ENCODE measurements around the gene MED12L.
A peak's percentile ranks its signal among the peaks of the same experiment; 100 is the strongest.
"Not testable (repeated sequence)": the region's sequence is repeated elsewhere in the genome, so short reads cannot be mapped to it uniquely, and the experiment has no call there.

The MED12L gene

GRCh38 chr3:151166161-151166560, 80.7 kb downstream of the MED12L start:
- Histone ChIP-seq H3K27ac (no peak overlapping the region), H3K4me3 (no peak overlapping the region), H3K36me3 (ENCODE audit: insufficient read depth, low read length) (no peaks in the 10 kb centered on the region), H3K9ac (ENCODE audit: insufficient read length) (no peak overlapping the region), H3K9me3 (ENCODE audit: low read depth, low read length) (no peaks in the 10 kb centered on the region)
- TF ChIP-seq EZH2 (IDR thresholded peaks at IDR 0.05): no peak
- TF ChIP-seq FOXP2 (optimal IDR thresholded peaks at IDR 0.05; ENCODE audit: control extremely low read depth, extremely low read length, insufficient read depth): no peak
- TF ChIP-seq POLR2AphosphoS5 (IDR thresholded peaks at IDR 0.05; ENCODE audit: borderline replicate concordance, low read depth, low read length): no peak
- no peak for DNase-seq (ENCODE audit: low read depth, low spot score)

GRCh38 chr3:151168269-151169094, 83.0 kb downstream of the MED12L start:
- Histone ChIP-seq H3K9me3 (ENCODE audit: low read depth, low read length) (no peaks in the 10 kb centered on the region), H3K4me3 (no peak overlapping the region), H3K27ac (no peak overlapping the region), H3K36me3 (ENCODE audit: insufficient read depth, low read length) (no peaks in the 10 kb centered on the region), H3K9ac (ENCODE audit: insufficient read length) (no peak overlapping the region)
- no peak for TF ChIP-seq POLR2AphosphoS5 (IDR thresholded peaks at IDR 0.05; ENCODE audit: borderline replicate concordance, low read depth, low read length)
- TF ChIP-seq FOXP2 (optimal IDR thresholded peaks at IDR 0.05; ENCODE audit: control extremely low read depth, extremely low read length, insufficient read depth): no peak
- no peak for TF ChIP-seq EZH2 (IDR thresholded peaks at IDR 0.05)
- peak; percentile 37 for DNase-seq (ENCODE audit: low read depth, low spot score)

GRCh38 chr3:151169262-151169947, 83.9 kb downstream of the MED12L start:
- H3K9ac ChIP-seq (ENCODE audit: insufficient read length): no peak overlapping the region
- H3K36me3 ChIP-seq (ENCODE audit: insufficient read depth, low read length): no peaks in the 10 kb centered on the region
- H3K27ac ChIP-seq: no peak overlapping the region
- no peak for DNase-seq (ENCODE audit: low read depth, low spot score)
- no peak for TF ChIP-seq POLR2AphosphoS5 (IDR thresholded peaks at IDR 0.05; ENCODE audit: borderline replicate concordance, low read depth, low read length)
- H3K4me3 ChIP-seq: no peak overlapping the region
- no peaks in the 10 kb centered on the region for H3K9me3 ChIP-seq (ENCODE audit: low read depth, low read length)

GRCh38 chr3:151169948-151170679, 84.7 kb downstream of the MED12L start:
- H3K9ac ChIP-seq (ENCODE audit: insufficient read length); H3K4me3 ChIP-seq; H3K36me3 ChIP-seq (ENCODE audit: insufficient read depth, low read length); H3K27ac ChIP-seq; H3K9me3 ChIP-seq (ENCODE audit: low read depth, low read length); DNase-seq (ENCODE audit: low read depth, low spot score): not testable (repeated sequence)

GRCh38 chr3:151171145-151171757, 85.8 kb downstream of the MED12L start:
- Histone ChIP-seq H3K9ac (ENCODE audit: insufficient read length) (no peak overlapping the region), H3K27ac (no peak overlapping the region), H3K36me3 (ENCODE audit: insufficient read depth, low read length) (no peaks in the 10 kb centered on the region), H3K4me3 (no peak overlapping the region), H3K9me3 (ENCODE audit: low read depth, low read length) (no peaks in the 10 kb centered on the region)
- TF ChIP-seq POLR2AphosphoS5 (IDR thresholded peaks at IDR 0.05; ENCODE audit: borderline replicate concordance, low read depth, low read length) (no peak), EZH2 (IDR thresholded peaks at IDR 0.05) (no peak), FOXP2 (optimal IDR thresholded peaks at IDR 0.05; ENCODE audit: control extremely low read depth, extremely low read length, insufficient read depth) (no peak)
- no peak for DNase-seq (ENCODE audit: low read depth, low spot score)

GRCh38 chr3:151174351-151174750, 88.9 kb downstream of the MED12L start:
- no peaks in the 10 kb centered on the region for H3K9me3 ChIP-seq (ENCODE audit: low read depth, low read length)
- no peak overlapping the region for H3K4me3 ChIP-seq
- no peak overlapping the region for H3K27ac ChIP-seq
- no peak for DNase-seq (ENCODE audit: low read depth, low spot score)
- no peaks in the 10 kb centered on the region for H3K36me3 ChIP-seq (ENCODE audit: insufficient read depth, low read length)
- no peak overlapping the region for H3K9ac ChIP-seq (ENCODE audit: insufficient read length)
- TF ChIP-seq EZH2 (IDR thresholded peaks at IDR 0.05) (no peak), FOXP2 (optimal IDR thresholded peaks at IDR 0.05; ENCODE audit: control extremely low read depth, extremely low read length, insufficient read depth) (no peak), POLR2AphosphoS5 (IDR thresholded peaks at IDR 0.05; ENCODE audit: borderline replicate concordance, low read depth, low read length) (no peak)

GRCh38 chr3:151175952-151176351, 90.5 kb downstream of the MED12L start:
- H3K9me3 ChIP-seq (ENCODE audit: low read depth, low read length): no peaks in the 10 kb centered on the region
- H3K36me3 ChIP-seq (ENCODE audit: insufficient read depth, low read length): no peaks in the 10 kb centered on the region
- TF ChIP-seq FOXP2 (optimal IDR thresholded peaks at IDR 0.05; ENCODE audit: control extremely low read depth, extremely low read length, insufficient read depth) (no peak), EZH2 (IDR thresholded peaks at IDR 0.05) (no peak), POLR2AphosphoS5 (IDR thresholded peaks at IDR 0.05; ENCODE audit: borderline replicate concordance, low read depth, low read length) (no peak)
- no peak for DNase-seq (ENCODE audit: low read depth, low spot score)
- no peak overlapping the region for H3K27ac ChIP-seq
- no peak overlapping the region for H3K9ac ChIP-seq (ENCODE audit: insufficient read length)
- H3K4me3 ChIP-seq: no peak overlapping the region

GRCh38 chr3:151178208-151178845, 92.9 kb downstream of the MED12L start:
- DNase-seq (ENCODE audit: low read depth, low spot score): no peak
- Histone ChIP-seq H3K9me3 (ENCODE audit: low read depth, low read length) (no peaks in the 10 kb centered on the region), H3K4me3 (no peak overlapping the region), H3K9ac (ENCODE audit: insufficient read length) (no peak overlapping the region), H3K27ac (no peak overlapping the region), H3K36me3 (ENCODE audit: insufficient read depth, low read length) (no peaks in the 10 kb centered on the region)
- TF ChIP-seq EZH2 (IDR thresholded peaks at IDR 0.05) (no peak), FOXP2 (optimal IDR thresholded peaks at IDR 0.05; ENCODE audit: control extremely low read depth, extremely low read length, insufficient read depth) (no peak), POLR2AphosphoS5 (IDR thresholded peaks at IDR 0.05; ENCODE audit: borderline replicate concordance, low read depth, low read length) (no peak)

Data from SK-N-MC (cell line).